ENCODE measurements around the gene SDHB. TPM values are rescaled to one million over a fixed set of nuclear protein-coding genes. Genes with fewer than 3 reads are reported as not detected.
A peak's percentile ranks its signal among the peaks of the same experiment; 100 is the strongest.

The SDHB gene
- total RNA-seq, 2 donors from 2014 or later, result 105 to 134 TPM

- no peaks in the 10 kb centered on the region for H3K36me3 Mint-ChIP-seq
- no peak for ATAC-seq
Measured at GRCh38 chr1:17060306-17060749, 6.5 kb upstream of the SDHB start.

GRCh38 chr1:17059391-17060305, 5.8 kb upstream of the SDHB start:
- peak; percentile 77 to 95 for ATAC-seq

More at GRCh38 chr1:17060306-17060749, 6.5 kb upstream of the SDHB start:
- DNase-seq (ENCODE audit: low spot score in 2 of 2), result no peak
- Mint-ChIP-seq H3K27ac (no peak overlapping the region), H3K9me3 (no peaks in the 10 kb centered on the region)

GRCh38 chr1:17056551-17056950, 2.7 kb upstream of the SDHB start:
- Mint-ChIP-seq H3K27ac (no peak overlapping the region), H3K9me3 (no peaks in the 10 kb centered on the region), H3K36me3 (peaks cover 9% of the 10 kb centered on the region in 2 donors)
- DNase-seq (ENCODE audit: low spot score in 2 of 2), result no peak
- no peak for ATAC-seq

More at GRCh38 chr1:17059391-17060305, 5.8 kb upstream of the SDHB start:
- no peaks in the 10 kb centered on the region for H3K36me3 Mint-ChIP-seq
- no peak overlapping the region for H3K27ac Mint-ChIP-seq
- peak in 1 of 2 donors; percentile 46 for DNase-seq (ENCODE audit: low spot score in 2 of 2)
- no peaks in the 10 kb centered on the region for H3K9me3 Mint-ChIP-seq

- H3K27ac Mint-ChIP-seq, result no peak overlapping the region
- H3K36me3 Mint-ChIP-seq, result peaks cover 9% of the 10 kb centered on the region in 2 donors
- DNase-seq (ENCODE audit: low spot score in 2 of 2) (no peak), ATAC-seq (no peak)
- H3K9me3 Mint-ChIP-seq, result no peaks in the 10 kb centered on the region
Measured at GRCh38 chr1:17055801-17056200, 2.0 kb upstream of the SDHB start.

- Mint-ChIP-seq H3K36me3 (peaks cover 9% of the 10 kb centered on the region in 2 donors), H3K9me3 (no peaks in the 10 kb centered on the region), H3K27ac (peak overlapping the region; percentile 97 to 99)
- DNase-seq (ENCODE audit: low spot score in 2 of 2) (no peak), ATAC-seq (no peak)
Measured at GRCh38 chr1:17053086-17053684, 647 bp downstream of the SDHB start.

GRCh38 chr1:17052641-17053040, 1.2 kb downstream of the SDHB start:
- Mint-ChIP-seq H3K9me3 (no peaks in the 10 kb centered on the region), H3K36me3 (peaks cover 9% of the 10 kb centered on the region in 2 donors), H3K27ac (peak overlapping the region in 1 of 2 donors; percentile 97)
- ATAC-seq (no peak), DNase-seq (ENCODE audit: low spot score in 2 of 2) (no peak)

- DNase-seq (ENCODE audit: low spot score in 2 of 2) (no peak), ATAC-seq (no peak)
- no peaks in the 10 kb centered on the region for H3K9me3 Mint-ChIP-seq
- peaks cover 9% of the 10 kb centered on the region in 2 donors for H3K36me3 Mint-ChIP-seq
- no peak overlapping the region for H3K27ac Mint-ChIP-seq
Measured at GRCh38 chr1:17052038-17052437, 1.8 kb downstream of the SDHB start.

- Mint-ChIP-seq H3K27ac (peak overlapping the region; percentile 12 to 65), H3K36me3 (no peaks in the 10 kb centered on the region)
Measured at GRCh38 chr1:17047924-17048323, 5.9 kb downstream of the SDHB start.

GRCh38 chr1:17046334-17046657, 7.5 kb downstream of the SDHB start:
- no peak for DNase-seq (ENCODE audit: low spot score in 2 of 2)
- no peaks in the 10 kb centered on the region for H3K36me3 Mint-ChIP-seq
- no peak overlapping the region for H3K27ac Mint-ChIP-seq
- no peak for ATAC-seq
- no peaks in the 10 kb centered on the region for H3K9me3 Mint-ChIP-seq

More at GRCh38 chr1:17047924-17048323, 5.9 kb downstream of the SDHB start:
- no peaks in the 10 kb centered on the region for H3K9me3 Mint-ChIP-seq
- ATAC-seq (peak in 1 of 2 donors; percentile 16), DNase-seq (ENCODE audit: low spot score in 2 of 2) (no peak)

- DNase-seq (ENCODE audit: low spot score in 2 of 2) (no peak), ATAC-seq (no peak)
- no peaks in the 10 kb centered on the region for H3K36me3 Mint-ChIP-seq
- no peak overlapping the region for H3K27ac Mint-ChIP-seq
- no peaks in the 10 kb centered on the region for H3K9me3 Mint-ChIP-seq
Measured at GRCh38 chr1:17045634-17046333, 8.0 kb downstream of the SDHB start.

- Mint-ChIP-seq H3K36me3 (no peaks in the 10 kb centered on the region), H3K9me3 (no peaks in the 10 kb centered on the region), H3K27ac (peak overlapping the region; percentile 15 to 51)
- DNase-seq (ENCODE audit: low spot score in 2 of 2) (no peak), ATAC-seq (no peak)
Measured at GRCh38 chr1:17045150-17045549, 8.7 kb downstream of the SDHB start.

- Mint-ChIP-seq H3K9me3 (no peaks in the 10 kb centered on the region), H3K36me3 (no peaks in the 10 kb centered on the region), H3K27ac (no peak overlapping the region)
- ATAC-seq (no peak), DNase-seq (ENCODE audit: low spot score in 2 of 2) (no peak)
Measured at GRCh38 chr1:17043676-17044075, 10.2 kb downstream of the SDHB start.

- peak overlapping the region in 1 of 2 donors; percentile 32 for H3K27ac Mint-ChIP-seq
- H3K36me3 Mint-ChIP-seq, result no peaks in the 10 kb centered on the region
- no peaks in the 10 kb centered on the region for H3K9me3 Mint-ChIP-seq
- DNase-seq (ENCODE audit: low spot score in 2 of 2) (no peak), ATAC-seq (no peak)
Measured at GRCh38 chr1:17040135-17040534, 13.7 kb downstream of the SDHB start.

- no peak for ATAC-seq
- Mint-ChIP-seq H3K36me3 (no peaks in the 10 kb centered on the region), H3K9me3 (no peaks in the 10 kb centered on the region), H3K27ac (peak overlapping the region in 1 of 2 donors; percentile 22)
- DNase-seq (ENCODE audit: low spot score in 2 of 2), result no peak
Measured at GRCh38 chr1:17039522-17039921, 14.3 kb downstream of the SDHB start.

GRCh38 chr1:17033481-17033880, 20.4 kb downstream of the SDHB start:
- ATAC-seq, result no peak
- H3K36me3 Mint-ChIP-seq, result no peaks in the 10 kb centered on the region
- DNase-seq (ENCODE audit: low spot score in 2 of 2), result no peak
- peak overlapping the region in 1 of 2 donors; percentile 52 for H3K27ac Mint-ChIP-seq
- no peaks in the 10 kb centered on the region for H3K9me3 Mint-ChIP-seq

GRCh38 chr1:17032741-17033140, 21.1 kb downstream of the SDHB start:
- ATAC-seq, result no peak
- Mint-ChIP-seq H3K9me3 (no peaks in the 10 kb centered on the region), H3K27ac (no peak overlapping the region), H3K36me3 (peaks cover 0 to 2% of the 10 kb centered on the region in 2 donors)
- no peak for DNase-seq (ENCODE audit: low spot score in 2 of 2)

GRCh38 chr1:17031436-17031835, 22.4 kb downstream of the SDHB start:
- Mint-ChIP-seq H3K9me3 (no peaks in the 10 kb centered on the region), H3K36me3 (peaks cover 0 to 4% of the 10 kb centered on the region in 2 donors), H3K27ac (no peak overlapping the region)
- DNase-seq (ENCODE audit: low spot score in 2 of 2) (no peak), ATAC-seq (no peak)

All from activated naive CD4-positive, alpha-beta T cell treated with anti-CD3 and anti-CD28 coated beads, Interleukin-2, amount 50 U/mL, for 72 hours (primary cell).